IPS DF 6.9 (cell line): ENCODE results near the gene ANKRD31.

Experiments used
- DNase-seq: peaks from one replicate; pipeline ENCODE4 v3.0.0-alpha.2; 2013; ENCODE audit warnings: low read depth, low spot score
- H3K27ac ChIP-seq: one replicate; pipeline ENCODE4 v1.5.1; 2013; ENCODE audit warnings: low read length, control low read depth
- H3K27me3 ChIP-seq: 2 replicates; pipeline ENCODE4 v1.6.1; 2013; ENCODE audit warnings: mild to moderate bottlenecking, low read length; ENCODE audit not compliant: control insufficient read depth, insufficient read depth
- H3K36me3 ChIP-seq: 2 replicates; pipeline ENCODE4 v1.6.1; 2013; ENCODE audit warnings: low read length; ENCODE audit not compliant: control insufficient read depth, insufficient read depth
- H3K4me1 ChIP-seq: 2 replicates; pipeline ENCODE4 v1.6.1; 2013; ENCODE audit warnings: low read length; ENCODE audit not compliant: control insufficient read depth, insufficient read depth
- H3K4me3 ChIP-seq: 2 replicates; pipeline ENCODE4 v1.5.1; 2013; ENCODE audit warnings: mild to moderate bottlenecking, low read length
- H3K9me3 ChIP-seq: 2 replicates; pipeline ENCODE4 v1.6.1; 2013; ENCODE audit warnings: low read length, inconsistent platforms; ENCODE audit not compliant: control insufficient read depth, insufficient read depth
- WGBS: extraction: QIAGEN DNeasy Blood & Tissue Kit; methylation state at CpG from one replicate; pipeline ENCODE4 v1.1.7; 2013; ENCODE audit warnings: mixed read lengths, missing lambda C conversion rate; ENCODE audit not compliant: insufficient read length, insufficient coverage; 5-methylcytosine and 5-hydroxymethylcytosine counted together

Gene ANKRD31

DNA sequence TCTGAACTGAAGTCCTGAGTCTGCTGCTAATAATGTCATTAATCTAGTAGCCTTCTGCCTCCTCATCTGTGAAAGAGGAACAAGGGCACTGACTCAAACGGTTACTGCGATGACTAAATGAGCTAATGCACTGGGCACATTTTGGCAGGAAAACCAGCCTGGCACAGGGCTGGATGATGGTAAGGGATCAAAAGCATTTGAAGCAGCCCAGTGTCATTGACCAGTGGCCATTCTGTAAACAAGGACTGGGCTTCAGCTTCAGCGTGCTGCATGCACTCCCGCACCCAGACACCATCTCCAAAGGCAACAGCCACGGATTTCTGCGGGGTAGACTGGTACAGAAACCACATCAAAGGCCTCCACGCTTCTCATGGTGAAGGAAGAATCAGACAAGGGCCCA, 192.3 kb downstream of the ANKRD31 start:
- no CpG with 5 or more reads among the region's 7 CpGs for WGBS

DNA sequence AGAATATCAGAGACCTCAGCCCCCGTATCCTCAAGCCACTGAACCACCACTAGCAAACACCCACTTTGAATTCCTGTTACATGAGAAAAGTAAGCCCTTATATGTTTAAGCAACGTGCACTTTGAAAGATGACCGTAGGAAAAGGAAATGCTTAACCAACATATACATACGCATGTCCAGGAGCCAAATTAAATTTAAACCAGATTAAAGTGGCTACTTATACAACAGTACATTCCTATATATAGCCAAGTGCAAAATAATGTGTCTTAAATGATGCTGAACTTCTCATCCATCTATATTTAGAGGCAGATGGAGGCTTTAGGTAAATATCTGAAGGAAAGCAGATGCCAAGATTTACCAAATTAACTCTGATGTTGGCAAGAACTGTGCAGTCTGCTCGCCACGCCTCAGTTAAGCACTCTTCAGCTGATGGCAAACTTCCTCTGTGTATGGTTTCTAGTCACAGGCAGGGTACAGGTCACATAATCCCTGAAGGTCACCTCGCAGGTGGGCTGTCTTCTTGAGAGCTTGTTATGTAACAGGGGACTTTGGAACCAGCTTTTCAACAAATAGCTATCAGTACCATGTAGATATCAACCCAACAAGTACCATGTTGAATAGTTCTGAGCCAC, 192.9 kb downstream of the ANKRD31 start:
- H3K9me3 ChIP-seq = no peaks in the 10 kb centered on the region
- WGBS = no CpG with 5 or more reads among the region's 7 CpGs
- H3K27me3 ChIP-seq = no peaks in the 10 kb centered on the region
- peaks cover 8% of the 10 kb centered on the region; the same call in 1 of the 2 replicates for H3K36me3 ChIP-seq
- H3K4me3 ChIP-seq = no peak overlapping the region
- no peak for DNase-seq
- H3K27ac ChIP-seq = no peak overlapping the region
- no peaks in the 10 kb centered on the region; the same call in 1 of the 2 replicates for H3K4me1 ChIP-seq

More for the DNA sequence above, 192.3 kb downstream of the ANKRD31 start:
- H3K27me3 ChIP-seq = no peaks in the 10 kb centered on the region
- no peak for DNase-seq
- no peak overlapping the region for H3K27ac ChIP-seq
- H3K4me3 ChIP-seq = no peak overlapping the region
- H3K9me3 ChIP-seq = no peaks in the 10 kb centered on the region
- H3K4me1 ChIP-seq = no peaks in the 10 kb centered on the region; the same call in 1 of the 2 replicates
- H3K36me3 ChIP-seq = peaks cover 8% of the 10 kb centered on the region; the same call in 1 of the 2 replicates

DNA sequence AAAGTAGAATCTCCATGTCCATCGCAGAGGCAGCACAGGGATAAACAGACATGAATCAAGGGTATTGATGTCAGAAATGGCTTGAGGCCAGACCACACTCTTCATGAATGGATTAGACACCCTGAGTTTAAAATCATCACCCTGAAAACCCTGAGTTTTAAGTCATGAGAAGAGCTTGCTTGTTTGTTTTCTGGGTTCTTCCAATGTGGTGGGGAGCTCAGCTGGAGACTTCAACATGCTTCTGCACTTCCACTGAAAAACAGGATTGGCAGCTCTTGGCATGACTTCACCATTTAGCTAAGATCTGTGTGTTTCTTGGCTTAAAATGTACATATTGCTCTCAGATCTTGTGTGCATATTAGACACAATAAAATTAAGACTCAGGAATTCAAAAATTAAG, 194.2 kb downstream of the ANKRD31 start:
- no peaks in the 10 kb centered on the region for H3K4me1 ChIP-seq
- no peaks in the 10 kb centered on the region for H3K27me3 ChIP-seq
- H3K4me3 ChIP-seq = no peak overlapping the region
- H3K36me3 ChIP-seq = peaks cover 8% of the 10 kb centered on the region; the same call in 1 of the 2 replicates
- no peak for DNase-seq
- no peaks in the 10 kb centered on the region for H3K9me3 ChIP-seq
- no peak overlapping the region for H3K27ac ChIP-seq
- no CpG with 5 or more reads among the region's 1 CpG for WGBS

DNA sequence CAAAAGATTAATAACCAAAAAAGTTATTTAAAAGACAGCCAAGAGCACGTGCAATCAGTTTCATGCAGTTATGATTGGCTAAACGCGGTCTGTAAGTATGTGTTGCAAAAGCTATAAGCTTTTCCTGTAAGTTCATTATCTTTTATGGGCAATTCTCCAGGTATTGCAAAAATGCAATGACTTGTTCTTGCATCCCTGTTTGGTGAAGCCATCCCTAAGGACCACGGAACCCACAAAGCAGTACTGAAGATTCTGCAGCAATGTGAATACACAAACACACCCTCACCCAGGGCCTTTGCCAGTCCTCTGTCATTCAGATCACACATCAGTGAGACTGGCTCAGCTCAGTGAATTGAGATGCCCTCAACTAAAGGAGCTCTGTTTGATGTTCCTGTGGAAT, 195.7 kb downstream of the ANKRD31 start:
- Histone ChIP-seq H3K4me3 (no peak overlapping the region), H3K27ac (no peak overlapping the region), H3K27me3 (no peaks in the 10 kb centered on the region), H3K4me1 (no peaks in the 10 kb centered on the region), H3K9me3 (no peaks in the 10 kb centered on the region), H3K36me3 (peaks cover 4% of the 10 kb centered on the region; the same call in 1 of the 2 replicates)
- DNase-seq = no peak
- no CpG with 5 or more reads among the region's 4 CpGs for WGBS

DNA sequence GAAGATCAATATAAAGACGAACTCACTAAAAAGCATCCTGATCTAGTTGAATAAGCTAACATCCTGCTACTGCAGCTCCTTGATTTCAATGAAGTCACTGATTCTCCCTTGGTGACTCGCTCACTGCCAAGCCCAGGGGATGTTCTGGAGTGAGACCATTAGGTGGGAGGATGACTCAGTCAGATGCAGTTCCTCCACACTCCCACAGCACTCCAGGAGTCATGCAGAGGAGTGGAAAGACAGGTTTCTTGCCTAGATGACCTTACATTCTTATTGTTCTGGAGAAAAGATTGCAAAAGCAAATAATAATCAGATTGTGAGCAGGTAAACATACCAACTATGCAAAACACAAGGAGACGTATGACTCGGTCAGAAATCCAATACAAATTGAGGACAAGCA, 199.6 kb downstream of the ANKRD31 start:
- H3K4me1 ChIP-seq = no peaks in the 10 kb centered on the region; the same call in 1 of the 2 replicates

DNA sequence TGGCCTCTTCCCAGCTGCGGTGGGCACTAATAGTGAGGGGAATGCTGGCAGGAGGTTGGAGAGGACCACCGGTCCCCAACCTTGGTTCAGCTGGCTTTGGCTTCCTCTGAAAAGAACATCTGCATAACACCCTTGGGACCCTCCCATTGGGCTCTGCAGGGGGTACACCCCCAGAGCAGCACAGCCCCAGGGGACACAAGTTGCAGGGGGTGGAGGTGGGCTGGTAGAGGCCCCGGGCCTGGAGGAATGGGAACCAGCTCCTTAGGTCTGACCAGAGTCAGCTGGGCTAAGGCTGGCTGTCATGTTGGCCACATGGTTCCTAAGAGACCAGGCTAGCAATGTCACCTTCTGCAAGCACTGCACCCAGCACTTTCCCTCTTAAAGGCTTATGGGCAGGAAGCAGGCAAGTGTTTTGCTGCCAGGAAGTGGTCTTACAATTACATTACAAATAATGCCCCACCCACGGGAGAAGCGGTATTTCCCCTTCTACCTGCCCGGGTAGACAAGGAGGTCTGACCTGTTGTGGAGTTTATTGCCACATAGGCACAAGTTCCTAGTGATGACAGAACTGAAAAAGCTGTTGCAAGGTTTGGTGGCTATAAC, 202.4 kb downstream of the ANKRD31 start:
- WGBS = no CpG with 5 or more reads among the region's 6 CpGs
- DNase-seq = no peak
- H3K27me3 ChIP-seq = no peaks in the 10 kb centered on the region

More for the DNA sequence above, 199.6 kb downstream of the ANKRD31 start:
- WGBS = no CpG with 5 or more reads among the region's 4 CpGs
- H3K27me3 ChIP-seq = no peaks in the 10 kb centered on the region
- H3K36me3 ChIP-seq = no peaks in the 10 kb centered on the region
- no peaks in the 10 kb centered on the region for H3K9me3 ChIP-seq
- H3K4me3 ChIP-seq = no peak overlapping the region
- H3K27ac ChIP-seq = no peak overlapping the region
- no peak for DNase-seq

DNA sequence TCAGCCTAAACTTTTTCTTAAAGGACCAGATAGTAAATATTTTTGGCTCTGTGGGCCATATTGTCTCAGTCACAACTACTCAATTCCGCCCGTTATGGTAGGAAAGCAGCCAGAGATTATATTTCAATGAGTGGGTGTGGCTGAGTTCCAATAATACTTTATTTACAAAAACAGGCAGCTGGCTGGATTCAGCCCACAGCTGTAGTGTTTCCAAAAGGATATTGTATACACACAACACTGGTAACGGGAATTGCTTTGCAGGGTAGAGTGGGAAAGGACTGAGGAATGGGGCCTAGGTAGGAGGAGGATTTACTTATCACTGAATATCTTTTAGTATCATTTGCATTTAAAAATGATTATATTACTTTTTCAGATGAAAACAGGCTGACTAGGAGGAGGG, 205.3 kb downstream of the ANKRD31 start:
- no peaks in the 10 kb centered on the region for H3K36me3 ChIP-seq
- no CpG with 5 or more reads among the region's 3 CpGs for WGBS
- H3K27me3 ChIP-seq = no peaks in the 10 kb centered on the region
- no peaks in the 10 kb centered on the region for H3K9me3 ChIP-seq
- H3K27ac ChIP-seq = no peak overlapping the region
- no peaks in the 10 kb centered on the region; the same call in 1 of the 2 replicates for H3K4me1 ChIP-seq
- DNase-seq = no peak
- no peak overlapping the region for H3K4me3 ChIP-seq

More for the DNA sequence above, 202.4 kb downstream of the ANKRD31 start:
- Histone ChIP-seq H3K4me1 (no peaks in the 10 kb centered on the region; the same call in 1 of the 2 replicates), H3K4me3 (no peak overlapping the region), H3K36me3 (no peaks in the 10 kb centered on the region), H3K9me3 (no peaks in the 10 kb centered on the region), H3K27ac (no peak overlapping the region)

DNA sequence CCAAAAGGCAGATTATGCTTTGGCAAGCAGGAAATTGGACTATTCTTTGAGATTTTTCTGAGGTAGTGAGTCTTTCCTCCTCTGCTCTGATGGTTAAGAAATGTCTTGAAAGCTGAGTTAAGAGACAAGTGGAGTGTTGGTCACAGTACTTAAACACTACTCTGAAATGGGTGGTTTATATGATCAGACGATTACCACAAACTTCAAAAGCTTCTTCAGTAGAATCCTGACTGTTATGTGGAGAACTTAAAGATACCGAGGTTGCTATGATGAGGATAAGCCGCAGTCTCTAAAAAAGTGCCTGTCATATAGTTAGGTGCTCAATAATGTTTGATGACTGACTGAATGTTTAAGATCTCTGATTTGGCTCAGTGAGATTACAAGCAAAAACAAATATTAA, 208.6 kb downstream of the ANKRD31 start:
- no CpG with 5 or more reads among the region's 3 CpGs for WGBS
- Histone ChIP-seq H3K36me3 (no peaks in the 10 kb centered on the region), H3K27ac (no peak overlapping the region)

DNA sequence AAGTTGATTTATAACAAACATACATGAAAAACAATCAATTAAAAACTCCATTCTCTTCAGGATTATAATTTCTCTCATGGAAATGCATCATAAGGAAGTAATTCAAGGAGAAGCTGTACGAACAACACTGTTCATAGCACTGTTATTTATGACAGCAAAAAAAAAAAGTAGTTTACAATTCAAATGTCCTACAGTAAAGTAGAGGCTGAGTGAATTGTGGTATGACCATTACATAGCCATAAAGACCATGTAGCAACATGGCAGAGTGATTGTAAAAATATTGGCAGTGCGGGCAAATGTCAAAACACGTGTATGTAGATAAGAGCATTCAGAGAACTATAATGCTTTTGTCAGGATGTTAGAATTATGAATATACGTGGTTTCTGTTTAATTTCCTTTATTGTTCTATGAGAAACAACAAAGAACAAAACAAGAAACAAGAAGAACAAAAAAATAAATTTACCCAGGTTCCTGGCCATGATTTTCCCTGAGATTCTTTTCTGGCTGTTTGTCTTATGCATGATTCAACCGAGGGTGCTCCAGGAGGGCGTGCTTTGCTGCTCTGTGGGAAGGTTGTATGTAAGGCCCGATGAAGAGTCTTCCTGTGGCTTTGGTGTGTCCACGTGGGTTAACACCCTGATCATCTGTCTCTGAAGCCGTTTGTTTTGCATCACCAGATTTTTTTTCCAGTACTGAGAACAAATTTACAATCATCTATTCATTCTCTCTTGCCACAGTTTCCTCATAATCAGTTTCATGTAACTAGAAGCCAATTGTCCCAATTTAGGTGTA, 213.1 kb downstream of the ANKRD31 start:
- no peaks in the 10 kb centered on the region for H3K4me1 ChIP-seq
- H3K27ac ChIP-seq = no peak overlapping the region
- H3K9me3 ChIP-seq = no peaks in the 10 kb centered on the region
- no peaks in the 10 kb centered on the region for H3K36me3 ChIP-seq
- H3K27me3 ChIP-seq = no peaks in the 10 kb centered on the region
- no peak overlapping the region for H3K4me3 ChIP-seq
- WGBS = no CpG with 5 or more reads among the region's 9 CpGs
- DNase-seq = no peak

More for the DNA sequence above, 208.6 kb downstream of the ANKRD31 start:
- Histone ChIP-seq H3K4me3 (no peak overlapping the region), H3K27me3 (no peaks in the 10 kb centered on the region), H3K9me3 (no peaks in the 10 kb centered on the region), H3K4me1 (no peaks in the 10 kb centered on the region)
- no peak for DNase-seq

DNA sequence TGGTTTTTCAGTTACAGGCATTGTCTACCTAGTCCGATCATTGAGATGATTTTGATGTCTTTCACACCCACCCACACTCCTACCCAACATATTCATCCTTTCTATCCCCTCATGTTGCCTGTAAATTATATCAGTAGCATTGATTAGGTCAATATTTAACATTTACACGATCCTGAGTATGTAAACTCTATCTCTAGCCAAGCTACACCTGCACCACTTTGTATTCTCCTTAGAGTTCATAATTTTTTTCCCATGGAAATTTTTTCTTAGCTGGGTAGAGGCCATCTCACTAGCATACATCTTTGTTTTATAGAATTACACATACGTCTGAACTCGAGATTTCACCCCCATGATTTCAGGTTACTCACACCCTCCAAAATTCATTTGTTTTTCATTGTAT, 214.9 kb downstream of the ANKRD31 start:
- Histone ChIP-seq H3K27ac (no peak overlapping the region), H3K9me3 (no peaks in the 10 kb centered on the region), H3K4me1 (no peaks in the 10 kb centered on the region), H3K4me3 (no peak overlapping the region), H3K36me3 (no peaks in the 10 kb centered on the region), H3K27me3 (no peaks in the 10 kb centered on the region)
- no CpG with 5 or more reads among the region's 4 CpGs for WGBS
- no peak for DNase-seq
